Muscle layer of duodenum (tissue), 2 donors: ENCODE results near the gene FAM184A.

ENCODE experiments used
- H3K27ac ChIP-seq: one replicate; pipeline ENCODE4 v1.7.0; 2013; ENCODE audit warnings: mild to moderate bottlenecking, low read length
- H3K27me3 ChIP-seq: one replicate; pipeline ENCODE4 v1.7.0; 2013; ENCODE audit warnings: low read depth, mild to moderate bottlenecking, control low read depth, low read length
- H3K36me3 ChIP-seq, 2 donors: one replicate each; pipeline ENCODE4 v1.7.0; 2013; ENCODE audit warnings: low read length in 2 of 2, control low read depth in 1 of 2, mild to moderate bottlenecking in 1 of 2; ENCODE audit not compliant: insufficient read depth in 2 of 2, control insufficient read depth in 1 of 2
- H3K4me1 ChIP-seq, 2 donors: one replicate each; pipeline ENCODE4 v1.7.0; 2013; ENCODE audit warnings: low read length in 2 of 2, mild to moderate bottlenecking in 2 of 2, control low read depth in 1 of 2, moderate library complexity in 1 of 2; ENCODE audit not compliant: insufficient read depth in 2 of 2, control insufficient read depth in 1 of 2
- H3K4me3 ChIP-seq, 2 donors: one replicate each; pipeline ENCODE4 v1.7.0; 2013; ENCODE audit warnings: low read length in 2 of 2, low read depth in 1 of 2, mild to moderate bottlenecking in 1 of 2
- H3K9me3 ChIP-seq, 2 donors: one replicate each; pipeline ENCODE4 v1.7.0; 2013; ENCODE audit warnings: low read length in 2 of 2, control low read depth in 1 of 2, mild to moderate bottlenecking in 1 of 2; ENCODE audit not compliant: control insufficient read depth in 1 of 2
- donor health status: healthy.

Gene FAM184A

DNA sequence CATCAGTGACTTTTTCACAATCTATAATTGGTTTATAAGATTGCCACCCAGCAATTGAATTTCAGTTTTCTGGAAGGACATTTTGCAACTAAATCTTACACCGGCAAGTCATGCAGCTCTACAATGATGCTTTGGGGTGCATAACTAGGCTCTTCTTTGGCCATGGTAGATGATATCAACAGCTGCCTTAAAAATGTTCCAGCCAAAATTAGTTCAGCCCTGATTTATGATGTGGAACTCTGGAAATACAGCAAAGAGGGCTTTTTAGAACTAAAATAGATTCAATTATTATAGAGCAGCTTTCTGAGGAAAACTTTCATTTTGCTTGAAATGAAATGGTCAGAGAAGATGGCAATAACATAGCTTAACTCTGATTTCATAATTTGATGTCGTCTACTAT, 125.1 kb downstream of the FAM184A start:
- Histone ChIP-seq H3K4me1 (no peaks in the 10 kb centered on the region), H3K27me3 (no peaks in the 10 kb centered on the region), H3K4me3 (no peak overlapping the region), H3K27ac (no peak overlapping the region), H3K9me3 (no peaks in the 10 kb centered on the region), H3K36me3 (no peaks in the 10 kb centered on the region)

DNA sequence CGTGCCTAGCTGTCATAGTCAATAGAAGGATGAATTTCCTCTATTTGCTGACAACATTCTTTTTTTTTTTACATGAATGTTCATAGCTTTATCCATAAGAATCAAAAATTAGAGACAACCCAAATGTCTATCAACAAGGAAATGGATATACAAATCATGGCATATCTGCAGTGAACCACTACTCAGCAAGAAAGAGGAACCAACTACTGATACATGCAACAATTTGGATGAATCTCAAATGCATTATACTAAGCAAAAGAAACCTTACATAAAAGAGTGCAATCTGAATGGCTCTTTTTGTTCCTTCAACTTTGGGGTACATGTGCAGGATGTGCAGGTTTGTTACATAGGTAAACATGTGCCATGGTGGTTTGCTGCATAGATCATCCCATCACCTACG, 125.8 kb downstream of the FAM184A start:
- no peak overlapping the region for H3K27ac ChIP-seq
- H3K9me3 ChIP-seq = peaks cover 0 to 3% of the 10 kb centered on the region in 2 donors
- H3K4me1 ChIP-seq = no peaks in the 10 kb centered on the region
- H3K36me3 ChIP-seq = no peaks in the 10 kb centered on the region
- H3K4me3 ChIP-seq = no peak overlapping the region
- no peaks in the 10 kb centered on the region for H3K27me3 ChIP-seq

DNA sequence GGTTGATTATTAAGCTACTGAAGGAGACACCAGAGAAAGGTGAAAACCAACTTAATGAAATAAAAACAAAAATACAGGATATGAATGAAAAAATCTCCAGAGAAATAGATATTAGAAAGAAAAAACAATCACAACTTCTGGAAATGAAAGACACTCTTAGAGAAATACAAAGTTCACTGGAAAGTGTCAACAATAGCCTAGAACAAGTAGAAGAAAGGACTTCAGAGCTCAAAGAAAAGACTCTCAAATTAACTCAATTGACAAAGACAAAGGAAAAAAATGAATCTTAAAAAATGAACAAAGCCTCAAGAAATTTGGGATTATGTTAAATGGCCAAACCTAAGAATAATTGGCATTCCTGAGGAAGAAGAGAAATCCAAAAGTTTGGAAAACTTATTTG, 133.2 kb downstream of the FAM184A start:
- Histone ChIP-seq H3K9me3 (peaks cover 0 to 14% of the 10 kb centered on the region in 2 donors), H3K27ac (no peak overlapping the region), H3K4me1 (no peaks in the 10 kb centered on the region), H3K36me3 (no peaks in the 10 kb centered on the region), H3K4me3 (no peak overlapping the region), H3K27me3 (no peaks in the 10 kb centered on the region)

DNA sequence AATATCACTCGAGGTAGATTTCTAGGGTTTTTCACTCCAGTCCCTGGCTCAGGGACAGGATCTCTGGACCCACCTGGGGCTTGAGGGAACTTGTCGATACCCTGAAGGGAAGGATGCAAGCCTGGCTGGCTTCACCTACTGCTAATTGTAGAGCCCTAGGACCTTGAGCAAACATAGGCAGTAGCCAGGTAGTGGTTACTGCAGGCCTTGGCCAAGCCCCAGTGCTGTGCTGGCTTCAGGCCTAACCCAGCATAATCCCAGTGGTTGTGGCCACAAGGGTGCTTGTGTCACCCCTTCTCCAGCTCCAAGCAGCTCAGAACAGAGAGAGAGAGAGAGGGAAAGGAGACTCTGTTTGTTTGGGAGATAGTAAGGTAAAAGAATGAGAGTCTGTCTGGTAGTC, 137.7 kb downstream of the FAM184A start:
- Histone ChIP-seq H3K36me3 (no peaks in the 10 kb centered on the region), H3K27me3 (no peaks in the 10 kb centered on the region), H3K4me1 (no peaks in the 10 kb centered on the region), H3K9me3 (peaks cover 0 to 9% of the 10 kb centered on the region in 2 donors), H3K4me3 (no peak overlapping the region), H3K27ac (no peak overlapping the region)

DNA sequence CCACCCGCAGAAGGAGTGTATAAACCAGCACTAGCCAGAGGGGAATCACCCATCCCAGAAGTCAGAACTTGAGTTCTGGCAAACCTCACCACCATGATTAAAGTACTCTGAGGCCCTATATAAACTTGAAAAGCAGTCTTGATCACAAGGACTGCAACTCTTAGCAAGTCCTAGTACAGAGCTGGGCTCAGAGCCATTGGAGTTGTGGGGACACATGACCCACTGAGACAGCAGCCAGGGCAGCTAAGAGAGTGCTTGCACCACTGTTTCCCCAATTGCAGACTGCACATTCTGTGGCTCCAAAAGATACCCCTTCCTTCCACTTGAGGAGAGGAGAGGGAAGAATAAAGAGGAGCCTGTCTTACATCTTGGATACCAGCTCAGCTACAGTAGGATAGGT, 138.8 kb downstream of the FAM184A start:
- H3K27me3 ChIP-seq = no peaks in the 10 kb centered on the region
- no peak overlapping the region for H3K27ac ChIP-seq
- H3K4me3 ChIP-seq = no peak overlapping the region
- H3K9me3 ChIP-seq = peaks cover 0 to 1% of the 10 kb centered on the region in 2 donors
- H3K4me1 ChIP-seq = no peaks in the 10 kb centered on the region
- H3K36me3 ChIP-seq = no peaks in the 10 kb centered on the region

DNA sequence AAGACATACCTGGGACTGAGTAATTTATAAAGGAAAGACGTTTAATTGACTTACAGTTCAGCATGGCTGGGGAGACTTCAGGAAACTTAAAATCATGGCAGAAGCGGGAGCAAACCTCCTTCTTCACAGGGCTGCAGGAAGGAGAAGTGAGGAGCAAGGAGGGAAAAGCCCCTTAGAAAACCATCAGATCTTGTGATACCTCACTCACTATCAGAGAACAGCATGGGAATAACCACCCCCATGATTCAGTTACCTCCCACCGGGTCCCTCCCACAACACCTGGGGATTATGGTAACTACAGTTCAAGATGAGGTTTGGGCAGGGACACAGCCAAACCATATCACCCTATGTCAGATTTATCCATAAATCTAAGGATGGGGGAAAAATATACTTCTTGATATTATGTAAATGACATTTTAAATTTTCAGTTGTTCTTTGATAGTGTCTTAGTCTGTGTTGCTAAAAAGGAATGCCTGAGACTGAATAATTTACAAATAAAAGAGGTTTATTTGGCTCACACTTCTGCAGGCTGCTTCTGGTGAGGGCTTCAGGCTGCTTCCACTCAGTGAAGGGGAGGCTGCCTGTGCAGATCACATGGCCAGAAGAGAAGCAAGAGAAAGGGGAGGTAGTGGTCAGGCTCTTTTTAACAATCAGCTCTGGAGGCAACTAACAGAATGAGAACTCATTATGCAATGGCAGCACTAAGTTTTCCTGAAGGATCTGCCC, 142.3 kb downstream of the FAM184A start:
- H3K4me3 ChIP-seq = no peak overlapping the region
- H3K9me3 ChIP-seq = no peaks in the 10 kb centered on the region
- peaks cover 0 to 11% of the 10 kb centered on the region in 2 donors for H3K4me1 ChIP-seq
- H3K27me3 ChIP-seq = no peaks in the 10 kb centered on the region
- no peaks in the 10 kb centered on the region for H3K36me3 ChIP-seq
- H3K27ac ChIP-seq = peak overlapping the region; percentile 90

DNA sequence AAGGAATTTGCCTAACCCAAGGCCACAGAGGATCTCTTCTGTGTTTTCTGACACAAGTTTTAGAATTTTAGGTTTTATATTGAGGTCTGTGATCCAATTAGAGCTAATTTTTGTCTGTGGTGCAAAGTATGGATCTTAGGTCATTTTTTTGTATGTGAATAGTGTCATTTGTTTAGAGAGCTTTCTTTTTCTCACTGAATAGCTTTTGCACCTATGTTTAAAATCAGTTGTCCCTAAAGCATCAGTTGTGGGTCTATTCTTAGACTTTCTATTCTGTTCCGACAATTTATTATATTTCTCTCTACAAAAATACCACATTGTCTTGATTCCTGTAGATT, 143.2 kb downstream of the FAM184A start:
- no peaks in the 10 kb centered on the region for H3K9me3 ChIP-seq
- H3K27ac ChIP-seq = peak overlapping the region; percentile 90
- H3K36me3 ChIP-seq = peaks cover 5 to 6% of the 10 kb centered on the region in 2 donors
- peak overlapping the region; percentile 79 to 95 for H3K4me3 ChIP-seq
- no peaks in the 10 kb centered on the region for H3K27me3 ChIP-seq
- peaks cover 0 to 11% of the 10 kb centered on the region in 2 donors for H3K4me1 ChIP-seq

DNA sequence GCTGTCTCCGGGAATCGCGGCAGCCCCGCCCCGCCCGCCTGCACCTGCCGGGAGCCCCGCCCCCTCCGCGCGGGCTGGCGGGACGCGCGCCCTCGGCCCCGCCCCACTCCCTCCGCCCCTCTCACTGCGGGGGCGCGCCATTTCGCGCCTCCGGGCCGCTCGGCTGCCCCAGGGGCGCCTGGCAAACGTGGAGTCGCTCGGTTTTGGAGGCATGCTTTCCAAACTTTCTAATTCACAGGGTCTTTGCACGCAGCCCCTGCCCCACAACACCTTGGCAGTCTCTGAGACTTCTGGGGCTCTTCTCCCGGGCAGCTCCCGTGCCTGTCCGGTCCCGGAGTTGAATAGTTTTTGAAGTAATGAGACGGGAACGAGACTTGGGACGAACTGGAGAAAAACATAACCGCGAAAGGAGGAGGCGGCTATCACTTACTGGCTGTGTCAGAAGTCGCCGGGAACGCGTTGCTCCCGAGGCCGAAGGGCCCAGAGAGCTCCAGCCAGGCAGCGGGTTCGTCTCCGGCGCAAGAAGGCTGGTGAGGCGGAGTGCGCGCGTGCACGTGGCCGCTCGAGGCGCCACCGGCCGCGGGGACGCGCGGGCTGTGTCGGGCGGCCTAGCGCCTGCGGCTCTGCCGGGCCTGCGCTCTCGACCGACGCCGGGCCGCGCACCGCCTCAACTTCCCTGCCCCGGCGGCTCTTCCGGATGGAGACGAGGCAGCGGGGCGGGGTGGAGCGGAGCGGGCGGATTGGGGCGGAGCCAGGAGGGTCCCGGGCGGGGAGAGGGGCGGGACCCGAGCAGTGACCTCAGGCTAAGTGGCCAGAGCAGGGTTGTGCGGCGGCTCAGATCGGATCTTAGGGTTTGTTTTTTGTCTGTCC, 143.8 kb downstream of the FAM184A start, which contains the start of gene MCM9:
Gene MCM9 (minus strand): TSS at position 699 of the 870 bp plus-strand sequence. CDS start 3,436 bp downstream, outside the sequence.
- Histone ChIP-seq H3K9me3 (no peaks in the 10 kb centered on the region), H3K27me3 (no peaks in the 10 kb centered on the region), H3K4me1 (peaks cover 0 to 11% of the 10 kb centered on the region in 2 donors), H3K4me3 (peak within 1 kb of the TSS; percentile 94 to 95), H3K27ac (peak within 1 kb of the TSS; percentile 90), H3K36me3 (peaks cover 5 to 6% of the 10 kb centered on the region in 2 donors)

DNA sequence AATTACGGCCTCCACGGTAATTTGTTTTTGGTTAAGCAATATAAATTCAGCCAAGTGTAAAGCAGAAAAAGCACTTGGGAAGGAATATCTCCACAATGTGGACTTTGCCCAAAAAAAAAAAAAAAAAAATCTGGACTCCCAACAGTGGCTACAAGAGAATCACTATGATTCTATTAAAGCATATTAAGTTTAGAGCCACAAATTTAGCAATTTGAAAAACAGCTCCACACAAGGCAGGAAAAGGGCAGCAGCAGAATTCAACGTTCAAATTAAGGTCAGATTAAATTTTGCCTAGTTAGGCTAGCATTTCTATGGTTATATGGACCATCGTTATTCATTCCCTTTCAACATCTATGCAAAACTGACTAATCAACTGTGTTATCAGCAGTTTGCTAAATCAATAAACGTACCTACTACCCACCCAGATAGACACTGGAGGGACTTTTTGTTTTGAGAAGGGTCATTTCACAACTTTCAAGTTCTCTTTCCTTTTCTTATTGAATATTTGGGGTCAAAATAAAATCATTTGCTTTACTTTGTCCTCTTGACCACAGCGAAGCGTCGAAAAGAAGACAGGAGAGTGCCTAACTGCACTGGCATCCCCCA, 144.5 kb downstream of the FAM184A start:
- no peaks in the 10 kb centered on the region for H3K27me3 ChIP-seq
- peaks cover 5 to 6% of the 10 kb centered on the region in 2 donors for H3K36me3 ChIP-seq
- H3K4me3 ChIP-seq = peak overlapping the region; percentile 94 to 95
- H3K4me1 ChIP-seq = peaks cover 0 to 11% of the 10 kb centered on the region in 2 donors
- H3K9me3 ChIP-seq = no peaks in the 10 kb centered on the region
- peak overlapping the region; percentile 87 for H3K27ac ChIP-seq

DNA sequence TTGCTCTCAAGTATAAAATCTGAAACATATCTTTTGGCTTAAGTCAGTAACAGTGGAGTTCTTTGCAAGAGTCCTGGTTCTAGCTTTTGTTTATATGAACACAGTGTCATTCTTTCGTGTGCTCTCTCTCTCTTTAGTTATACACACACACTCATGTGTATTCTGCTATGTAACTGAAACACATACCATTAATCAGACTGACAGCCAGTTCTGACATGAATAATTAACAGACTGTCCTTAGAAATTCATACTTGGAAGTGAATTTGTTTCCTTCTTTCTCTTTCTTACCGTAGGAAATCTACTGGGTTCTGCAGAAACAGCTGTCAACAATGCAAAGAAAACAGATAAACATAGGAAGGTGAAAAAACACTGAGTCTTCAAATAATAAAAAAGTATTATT, 146.0 kb downstream of the FAM184A start:
- peaks cover 6 to 12% of the 10 kb centered on the region in 2 donors for H3K36me3 ChIP-seq
- no peak overlapping the region for H3K27ac ChIP-seq
- H3K27me3 ChIP-seq = no peaks in the 10 kb centered on the region
- peaks cover 0 to 11% of the 10 kb centered on the region in 2 donors for H3K4me1 ChIP-seq
- no peaks in the 10 kb centered on the region for H3K9me3 ChIP-seq
- H3K4me3 ChIP-seq = no peak overlapping the region

DNA sequence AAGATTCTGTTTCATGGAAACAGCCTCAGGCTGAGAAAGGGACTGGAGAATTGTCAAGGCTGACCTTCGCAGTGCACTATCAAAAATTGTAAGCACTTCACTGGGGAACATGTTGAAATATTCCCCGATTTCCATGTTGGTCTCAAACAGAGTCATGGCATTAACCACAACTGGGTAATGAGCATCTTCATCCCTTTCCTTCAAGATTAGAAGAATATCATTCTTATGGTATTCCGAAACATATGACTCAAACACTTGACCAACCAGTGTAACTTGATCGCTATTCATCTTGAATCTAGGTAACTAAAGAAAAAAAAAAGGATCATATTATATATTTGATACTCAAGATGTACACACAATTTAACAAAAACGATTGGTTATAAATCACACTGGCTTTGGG, 147.0 kb downstream of the FAM184A start:
- no peaks in the 10 kb centered on the region for H3K9me3 ChIP-seq

More for the DNA sequence above, 147.0 kb downstream of the FAM184A start:
- H3K36me3 ChIP-seq = peaks cover 6 to 12% of the 10 kb centered on the region in 2 donors
- H3K27me3 ChIP-seq = no peaks in the 10 kb centered on the region
- no peak overlapping the region for H3K27ac ChIP-seq
- no peak overlapping the region for H3K4me3 ChIP-seq
- peaks cover 0 to 11% of the 10 kb centered on the region in 2 donors for H3K4me1 ChIP-seq
